ENCODE measurements around the gene TEX101.

GRCh38 chr19:43454031-43454430 lies 39.3 kb downstream of the TEX101 start:
- no peak for TF ChIP-seq CTCF (IDR thresholded peaks at IDR 0.05)
- TF ChIP-seq ZFX (IDR thresholded peaks at IDR 0.05; ENCODE audit: borderline replicate concordance) = no peak

Measured in 22Rv1 (cell line).